Measurements from ENCODE around the gene PPIL1.
A peak's percentile ranks its signal among the peaks of the same experiment; 100 is the strongest.

Gene PPIL1

GRCh38 chr6:36888654-36889481 lies 14.3 kb upstream of the PPIL1 start:
- peak in 1 of 3 experiments; percentile 50 for DNase-seq

GRCh38 chr6:36888115-36888643 lies 13.6 kb upstream of the PPIL1 start:
- no peak for DNase-seq

- DNase-seq, result peak in 1 of 3 experiments; percentile 6
Measured at GRCh38 chr6:36886950-36887618, 12.5 kb upstream of the PPIL1 start.

- DNase-seq, result peak; percentile 95 to 99 (median 99)
Measured at GRCh38 chr6:36885461-36886401, 11.1 kb upstream of the PPIL1 start, which contains the start of gene C6orf89. TSS of gene C6orf89 (plus strand) at chr6:36885952. CDS start at chr6:36899445, 13,493 bp downstream.

DNA sequence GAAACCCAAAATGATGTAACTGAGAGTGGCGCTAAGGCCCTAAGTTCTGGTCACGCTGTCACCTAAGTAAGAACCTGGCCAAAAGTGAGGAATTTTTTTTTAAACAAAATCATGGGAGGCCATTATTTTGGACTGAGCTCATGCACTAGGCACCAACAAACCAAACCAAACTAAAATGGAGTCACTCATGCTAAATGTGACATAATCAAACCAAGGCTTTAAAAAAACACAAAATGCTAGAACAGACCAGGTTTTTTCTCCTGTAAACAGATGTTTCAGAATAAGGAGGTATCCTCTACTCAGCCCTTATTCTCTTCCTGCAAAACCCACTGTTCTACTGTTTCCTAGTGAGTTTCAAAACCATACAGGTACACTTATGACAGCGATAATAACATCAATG lies 10.0 kb upstream of the PPIL1 start:
- no peak for DNase-seq

- DNase-seq, result no peak
Measured at GRCh38 chr6:36875250-36875633, 639 bp upstream of the PPIL1 start.

DNA sequence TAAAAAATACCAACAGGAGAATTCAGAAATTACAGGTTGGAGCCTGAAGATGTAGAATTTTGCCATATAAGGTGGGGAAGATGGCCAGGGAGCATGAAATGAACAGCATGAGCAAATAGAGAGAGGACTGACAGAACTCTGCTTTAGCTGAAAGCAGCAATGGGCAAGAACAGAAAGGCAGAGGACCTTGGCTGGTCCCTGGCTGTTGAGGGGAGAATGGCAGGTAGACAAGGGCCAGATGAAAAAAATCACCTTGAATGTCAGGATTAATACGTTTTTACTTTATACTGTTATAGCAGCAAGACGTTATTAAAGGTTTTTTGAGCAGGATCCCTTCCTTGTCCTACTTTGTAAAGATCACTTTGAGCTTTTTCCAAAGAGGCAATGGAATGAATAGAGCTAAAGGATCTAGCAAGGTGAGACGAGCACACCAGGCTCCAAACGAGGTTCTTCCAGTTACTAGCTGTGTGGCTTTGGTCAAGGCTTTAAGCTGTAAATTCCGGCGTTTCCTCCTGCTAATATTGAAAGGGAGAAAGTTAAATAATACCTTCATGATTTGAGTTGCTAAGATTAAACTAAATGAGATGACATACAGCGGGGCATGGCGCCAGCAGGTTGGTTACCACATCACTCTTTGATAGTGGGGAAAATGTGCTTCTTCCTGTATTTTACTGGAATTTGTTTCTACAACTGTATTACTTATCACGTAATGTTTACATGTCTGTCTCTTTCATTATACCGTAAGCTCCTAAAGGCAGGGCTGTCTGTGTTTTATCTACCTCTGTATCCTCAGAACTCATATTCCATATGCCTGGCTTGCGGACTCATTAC lies 776 bp downstream of the PPIL1 start:
- peak in 2 of 3 experiments; percentile 24 to 58 for DNase-seq

- no peak for DNase-seq
Measured at GRCh38 chr6:36873115-36873514, 1.5 kb downstream of the PPIL1 start.

DNA sequence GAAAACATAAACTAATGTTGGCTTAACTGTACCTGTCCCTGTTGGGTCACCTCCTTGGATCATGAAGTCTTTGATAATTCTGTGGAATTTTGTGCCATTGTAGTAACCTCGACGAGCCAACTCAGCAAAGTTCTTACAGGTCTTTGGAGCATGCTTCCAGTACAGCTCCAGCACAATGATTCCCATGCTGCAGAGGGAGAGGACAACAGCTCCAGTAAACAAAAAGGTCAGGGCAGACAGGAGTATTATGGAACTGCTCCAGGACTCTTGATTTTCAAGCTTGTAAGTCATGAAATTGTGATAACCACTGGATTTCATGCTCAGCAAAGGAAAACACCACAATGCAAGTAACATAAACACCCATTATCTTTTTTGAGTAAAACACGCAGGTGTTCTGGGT lies 2.9 kb downstream of the PPIL1 start:
- no peak for DNase-seq

DNA sequence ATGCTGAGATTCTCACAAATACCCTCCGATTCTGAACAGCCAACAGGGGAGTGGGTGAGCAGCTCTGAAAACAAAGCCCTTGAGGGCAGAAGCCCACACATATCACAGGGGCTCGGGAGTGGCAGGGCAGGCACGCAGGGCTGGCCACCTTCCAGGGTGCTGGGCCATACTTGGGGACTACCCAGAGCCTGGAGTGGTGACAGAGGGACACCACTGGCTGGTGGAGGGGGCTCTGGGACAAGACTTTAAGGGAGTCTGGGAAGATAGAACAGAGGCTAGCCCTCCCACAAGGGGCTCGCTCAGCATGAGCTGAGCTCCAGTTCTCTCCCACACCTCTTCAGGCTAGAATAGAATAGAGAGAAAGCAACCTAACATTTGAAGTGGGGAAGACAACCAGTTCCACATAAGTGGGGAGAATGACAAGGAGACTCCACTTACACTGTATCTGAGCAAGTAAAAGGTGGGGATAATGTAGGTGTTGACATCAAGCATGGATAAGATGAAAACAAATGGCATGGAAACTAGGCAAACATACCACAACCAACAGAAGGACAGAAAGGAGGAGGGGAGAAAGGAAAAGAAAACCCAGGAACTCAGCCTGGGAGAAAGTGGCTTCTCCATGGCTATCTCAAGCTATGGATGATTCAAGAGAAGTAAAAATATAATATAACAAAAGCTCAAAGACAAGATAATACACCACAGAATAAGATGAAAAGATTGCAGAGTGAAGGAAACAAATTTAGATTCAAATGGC lies 7.0 kb downstream of the PPIL1 start:
- DNase-seq, result peak in 1 of 3 experiments; percentile 47

GRCh38 chr6:36865835-36866234 lies 8.8 kb downstream of the PPIL1 start:
- DNase-seq, result peak in 2 of 3 experiments; percentile 8 to 61

- peak; percentile 19 to 90 (median 77) for DNase-seq
Measured at GRCh38 chr6:36863670-36864540, 10.7 kb downstream of the PPIL1 start.

- DNase-seq, result no peak
Measured at GRCh38 chr6:36862848-36863382, 11.7 kb downstream of the PPIL1 start.

- DNase-seq, result no peak
Measured at GRCh38 chr6:36862164-36862847, 12.3 kb downstream of the PPIL1 start.

- no peak for DNase-seq
Measured at GRCh38 chr6:36860126-36860525, 14.5 kb downstream of the PPIL1 start.

- DNase-seq, result no peak
Measured at GRCh38 chr6:36858407-36858981, 16.1 kb downstream of the PPIL1 start.

GRCh38 chr6:36857325-36857724 lies 17.3 kb downstream of the PPIL1 start:
- no peak for DNase-seq

DNA sequence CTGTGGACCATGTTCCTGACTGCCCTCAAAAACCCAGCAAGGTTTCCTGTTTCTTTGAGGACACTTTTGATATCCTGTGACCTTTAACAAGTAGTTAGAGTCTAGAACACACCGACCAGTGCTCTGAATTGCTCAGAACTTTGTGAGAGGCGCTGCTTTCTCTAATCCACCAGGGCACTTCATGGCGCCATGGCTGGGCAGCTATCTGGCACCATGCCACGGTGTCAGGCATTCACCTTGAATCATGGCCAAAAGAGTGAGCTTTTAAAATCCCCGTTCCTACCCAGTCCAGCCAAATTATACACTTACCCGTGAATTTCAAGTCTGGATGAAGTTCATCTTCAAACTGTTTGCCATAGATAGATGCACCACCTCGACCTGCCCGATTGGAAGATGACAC lies 18.3 kb downstream of the PPIL1 start:
- peak in 1 of 3 experiments; percentile 11 for DNase-seq

DNA sequence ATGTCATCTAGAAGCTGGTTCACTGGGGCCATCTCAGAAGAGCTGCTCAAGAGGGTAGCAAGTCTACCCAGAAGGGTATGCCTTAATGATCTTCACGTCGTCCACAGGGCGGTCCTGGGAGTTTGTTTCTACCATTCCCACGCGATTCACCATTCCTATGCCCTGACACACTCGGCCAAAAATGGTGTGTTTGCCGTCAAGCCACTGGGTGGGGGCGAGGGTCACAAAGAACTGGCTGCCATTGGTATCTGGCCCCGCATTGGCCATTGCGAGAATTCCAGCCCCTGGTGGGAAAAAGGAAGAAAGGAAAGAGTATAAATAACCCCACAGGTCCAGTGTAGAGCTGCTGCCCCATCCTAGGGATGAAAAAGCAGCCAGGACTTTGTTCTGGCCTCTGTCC lies 18.9 kb downstream of the PPIL1 start:
- no peak for DNase-seq
